OCI-LY3 (cell line): ENCODE data around the gene KEL.

Experiments
- H2AFZ ChIP-seq: fragments of 200-600, 300-600 bp; shearing (Covaris generic); 2 replicates; pipeline ENCODE4 v1.6.0; 2014; ENCODE audit warnings: antibody characterized with exemption, low read depth, low read length
- H3K27ac ChIP-seq: fragments of 200-600, 300-600 bp; sonication (generic); 2 replicates; pipeline ENCODE4 v1.5.1; 2014; ENCODE audit warnings: mild to moderate bottlenecking, low read length, moderate library complexity, mixed read lengths
- H3K27me3 ChIP-seq: fragments of 200-600, 300-600 bp; sonication (generic); 2 replicates; pipeline ENCODE4 v1.6.1; 2014; ENCODE audit warnings: low read depth, low read length, mixed read lengths
- H3K36me3 ChIP-seq: fragments of 200-600, 300-600 bp; sonication (generic); replicated peaks from 2 replicates; pipeline ENCODE3; 2014; ENCODE audit warnings: low read depth, low read length, mixed read lengths
- H3K4me1 ChIP-seq: fragments of 300-600, 200-600 bp; sonication (generic); 2 replicates; pipeline ENCODE4 v1.6.1; 2014; ENCODE audit warnings: low read length, mixed read lengths
- H3K4me2 ChIP-seq: fragments of 200-600, 300-600 bp; sonication (generic); 2 replicates; pipeline ENCODE4 v1.6.1; 2014; ENCODE audit warnings: low read length, mixed read lengths
- H3K4me3 ChIP-seq: fragments of 300-600, 200-600 bp; sonication (generic); 2 replicates; pipeline ENCODE4 v1.5.1; 2014; ENCODE audit warnings: antibody characterized with exemption, mild to moderate bottlenecking, low read length, moderate library complexity
- H3K79me2 ChIP-seq: fragments of 300-600, 200-600 bp; shearing (Covaris generic); 2 replicates; pipeline ENCODE4 v1.6.1; 2014; ENCODE audit warnings: mild to moderate bottlenecking, low read length, mixed read lengths
- H3K9ac ChIP-seq: fragments of 300-600, 200-600 bp; shearing (Covaris generic); 2 replicates; pipeline ENCODE4 v1.6.0; 2014; ENCODE audit warnings: mild to moderate bottlenecking, low read length, moderate library complexity
- H3K9me3 ChIP-seq: fragments of 200-600, 300-600 bp; shearing (Covaris generic); 2 replicates; pipeline ENCODE4 v1.6.1; 2014; ENCODE audit warnings: low read length, mixed read lengths; ENCODE audit not compliant: insufficient read depth
- H4K20me1 ChIP-seq: fragments of 200-600, 300-600 bp; sonication (generic); 2 replicates; pipeline ENCODE4 v1.6.1; 2016; ENCODE audit warnings: low read length, mixed read lengths; ENCODE audit not compliant: insufficient read depth
- EZH2phosphoT487 ChIP-seq: fragments of 200-600 bp; shearing (Covaris generic); IDR thresholded peaks from 2 replicates; pipeline ENCODE4 v1.6.1; 2018; ENCODE audit warnings: antibody characterized with exemption, mixed run types, low read depth
- TF ChIP-seq, protein P1 (sequence below): fragments of 200-600, 300-600 bp; sonication (generic); IDR thresholded peaks from 2 replicates; pipeline ENCODE4 v1.5.1; 2014; ENCODE audit warnings: antibody characterized with exemption, low read length, low read depth

The KEL gene

DNA sequence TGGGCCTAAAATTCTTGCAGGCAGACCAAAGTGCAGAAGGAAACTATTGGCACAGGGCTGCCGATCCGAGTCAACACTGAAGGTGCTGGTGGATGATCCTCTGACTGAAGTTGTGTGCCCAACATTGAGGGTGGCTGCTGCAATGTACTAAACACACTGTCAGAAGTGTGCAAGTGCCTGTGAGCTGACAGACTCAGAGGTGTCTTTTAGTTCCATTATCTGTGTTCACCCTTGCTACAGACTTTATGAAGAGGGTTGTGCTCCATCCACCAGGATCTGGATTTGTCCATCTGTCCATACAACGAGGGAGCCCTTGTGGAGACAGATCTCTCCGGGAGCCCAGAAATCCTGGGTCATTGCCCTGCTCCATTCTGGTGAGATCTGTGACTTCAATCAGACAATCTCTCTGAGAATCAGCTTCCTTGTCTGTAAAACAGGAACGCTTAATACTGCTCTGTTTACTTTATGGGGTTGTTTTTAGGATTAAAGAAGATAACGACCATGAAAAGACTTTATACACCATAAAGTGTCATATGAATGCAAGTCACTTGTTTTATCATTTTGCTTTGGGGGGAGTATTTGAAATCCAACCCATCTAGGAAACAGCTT lies 67.1 kb downstream of the KEL start:
- Histone ChIP-seq H2AFZ (no peak overlapping the region), H3K9ac (no peak overlapping the region), H4K20me1 (no peaks in the 10 kb centered on the region), H3K27me3 (peaks cover 29% of the 10 kb centered on the region), H3K4me3 (no peak overlapping the region), H3K4me2 (no peak overlapping the region), H3K9me3 (no peaks in the 10 kb centered on the region), H3K4me1 (no peaks in the 10 kb centered on the region), H3K36me3 (no peaks in the 10 kb centered on the region), H3K79me2 (no peaks in the 10 kb centered on the region), H3K27ac (no peak overlapping the region)
- TF ChIP-seq, protein P1, sequence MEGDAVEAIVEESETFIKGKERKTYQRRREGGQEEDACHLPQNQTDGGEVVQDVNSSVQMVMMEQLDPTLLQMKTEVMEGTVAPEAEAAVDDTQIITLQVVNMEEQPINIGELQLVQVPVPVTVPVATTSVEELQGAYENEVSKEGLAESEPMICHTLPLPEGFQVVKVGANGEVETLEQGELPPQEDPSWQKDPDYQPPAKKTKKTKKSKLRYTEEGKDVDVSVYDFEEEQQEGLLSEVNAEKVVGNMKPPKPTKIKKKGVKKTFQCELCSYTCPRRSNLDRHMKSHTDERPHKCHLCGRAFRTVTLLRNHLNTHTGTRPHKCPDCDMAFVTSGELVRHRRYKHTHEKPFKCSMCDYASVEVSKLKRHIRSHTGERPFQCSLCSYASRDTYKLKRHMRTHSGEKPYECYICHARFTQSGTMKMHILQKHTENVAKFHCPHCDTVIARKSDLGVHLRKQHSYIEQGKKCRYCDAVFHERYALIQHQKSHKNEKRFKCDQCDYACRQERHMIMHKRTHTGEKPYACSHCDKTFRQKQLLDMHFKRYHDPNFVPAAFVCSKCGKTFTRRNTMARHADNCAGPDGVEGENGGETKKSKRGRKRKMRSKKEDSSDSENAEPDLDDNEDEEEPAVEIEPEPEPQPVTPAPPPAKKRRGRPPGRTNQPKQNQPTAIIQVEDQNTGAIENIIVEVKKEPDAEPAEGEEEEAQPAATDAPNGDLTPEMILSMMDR = no peak
- no peak for TF ChIP-seq EZH2phosphoT487

- peaks cover 26% of the 10 kb centered on the region for H3K27me3 ChIP-seq
- H3K9me3 ChIP-seq = no peaks in the 10 kb centered on the region
- no peaks in the 10 kb centered on the region for H4K20me1 ChIP-seq
- no peak overlapping the region for H2AFZ ChIP-seq
- no peak overlapping the region for H3K4me2 ChIP-seq
- H3K36me3 ChIP-seq = no peaks in the 10 kb centered on the region
- no peak overlapping the region for H3K27ac ChIP-seq
- TF ChIP-seq EZH2phosphoT487 = no peak
- no peak overlapping the region for H3K9ac ChIP-seq
- H3K4me3 ChIP-seq = no peak overlapping the region
- no peaks in the 10 kb centered on the region for H3K79me2 ChIP-seq
- no peaks in the 10 kb centered on the region for H3K4me1 ChIP-seq
Observed at GRCh38 chr7:142894112-142894984, 67.8 kb downstream of the KEL start.

DNA sequence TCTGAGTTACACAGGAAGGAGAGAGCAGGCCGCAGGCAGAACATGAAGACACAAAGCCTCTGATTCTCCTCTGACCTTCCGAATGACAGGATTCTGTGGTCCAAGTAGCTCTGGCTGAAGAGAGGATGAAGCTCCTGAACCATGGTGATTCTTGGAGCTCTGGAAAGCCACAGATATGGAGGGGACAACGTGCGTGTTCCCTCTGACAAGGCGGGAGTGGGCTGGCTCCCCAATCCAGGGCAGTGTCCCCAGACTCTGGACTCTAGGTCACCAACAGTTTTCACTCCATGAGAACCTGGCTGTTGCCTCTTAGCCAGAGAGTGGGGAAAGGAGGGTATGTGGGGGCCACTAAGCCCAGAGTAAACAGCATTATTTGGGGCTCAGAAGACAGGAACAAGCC lies 69.2 kb downstream of the KEL start:
- no peak overlapping the region for H3K4me3 ChIP-seq
- no peak for TF ChIP-seq EZH2phosphoT487
- TF ChIP-seq, protein P1 = no peak
- no peak overlapping the region for H3K9ac ChIP-seq
- no peaks in the 10 kb centered on the region for H3K4me1 ChIP-seq
- no peak overlapping the region for H3K4me2 ChIP-seq
- no peak overlapping the region for H2AFZ ChIP-seq
- no peaks in the 10 kb centered on the region for H3K36me3 ChIP-seq
- H3K9me3 ChIP-seq = no peaks in the 10 kb centered on the region
- H3K79me2 ChIP-seq = no peaks in the 10 kb centered on the region
- H3K27me3 ChIP-seq = peaks cover 18% of the 10 kb centered on the region
- H3K27ac ChIP-seq = no peak overlapping the region
- no peaks in the 10 kb centered on the region for H4K20me1 ChIP-seq

DNA sequence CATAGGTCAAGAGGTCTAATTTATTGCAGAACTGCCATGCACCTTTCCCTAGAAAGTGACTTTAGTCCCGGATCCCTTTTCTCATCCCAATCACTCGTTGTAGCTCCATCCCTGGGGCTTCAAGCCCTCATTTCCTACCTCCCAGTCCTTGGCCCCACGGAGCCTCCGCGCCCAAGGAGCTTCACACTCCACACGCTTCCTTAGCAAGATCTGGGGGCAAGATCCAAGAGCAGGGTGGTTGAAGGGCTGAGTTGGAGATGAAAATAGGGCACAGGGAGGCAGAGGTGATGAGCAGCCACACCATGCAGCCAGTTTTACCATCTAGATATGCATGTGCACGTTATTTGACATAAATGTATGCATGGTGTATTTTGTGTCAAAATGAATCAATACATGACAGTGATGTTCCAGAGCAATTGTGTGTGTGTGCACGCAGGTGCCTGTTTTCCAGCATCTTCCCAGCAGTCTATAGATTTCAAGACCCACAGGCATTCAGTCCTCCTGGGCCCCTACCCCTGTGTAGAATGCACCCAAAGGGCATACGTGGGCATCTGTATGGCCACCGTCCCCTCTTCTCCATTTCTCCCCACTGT lies 70.6 kb downstream of the KEL start:
- Histone ChIP-seq H3K4me1 (no peaks in the 10 kb centered on the region), H3K4me3 (no peak overlapping the region), H3K4me2 (no peak overlapping the region), H2AFZ (no peak overlapping the region), H3K36me3 (no peaks in the 10 kb centered on the region), H3K27ac (no peak overlapping the region), H3K79me2 (no peaks in the 10 kb centered on the region), H3K27me3 (peaks cover 7% of the 10 kb centered on the region), H3K9ac (no peak overlapping the region), H4K20me1 (no peaks in the 10 kb centered on the region), H3K9me3 (no peaks in the 10 kb centered on the region)
- TF ChIP-seq EZH2phosphoT487 = no peak
- TF ChIP-seq, protein P1 = no peak
